Lower leg skin (tissue), 3 donors: ENCODE results near the gene UCP3.

ENCODE experiments used
- POLR2A ChIP-seq, 2 donors: fragments of 450-650 bp; IDR thresholded peaks; one replicate each; pipeline ENCODE4 v1.6.1; 2016 to 2017; ENCODE audit warnings: antibody characterized with exemption in 2 of 2, mild to moderate bottlenecking in 1 of 2, moderate library complexity in 1 of 2
- TF ChIP-seq, protein P1 (sequence below), 3 donors: fragments of 450-650 bp; IDR thresholded peaks; one replicate each; pipeline ENCODE4 v1.5.1; 2016; ENCODE audit warnings: antibody characterized with exemption in 3 of 3, mild to moderate bottlenecking in 3 of 3, moderate library complexity in 2 of 3

DNA sequence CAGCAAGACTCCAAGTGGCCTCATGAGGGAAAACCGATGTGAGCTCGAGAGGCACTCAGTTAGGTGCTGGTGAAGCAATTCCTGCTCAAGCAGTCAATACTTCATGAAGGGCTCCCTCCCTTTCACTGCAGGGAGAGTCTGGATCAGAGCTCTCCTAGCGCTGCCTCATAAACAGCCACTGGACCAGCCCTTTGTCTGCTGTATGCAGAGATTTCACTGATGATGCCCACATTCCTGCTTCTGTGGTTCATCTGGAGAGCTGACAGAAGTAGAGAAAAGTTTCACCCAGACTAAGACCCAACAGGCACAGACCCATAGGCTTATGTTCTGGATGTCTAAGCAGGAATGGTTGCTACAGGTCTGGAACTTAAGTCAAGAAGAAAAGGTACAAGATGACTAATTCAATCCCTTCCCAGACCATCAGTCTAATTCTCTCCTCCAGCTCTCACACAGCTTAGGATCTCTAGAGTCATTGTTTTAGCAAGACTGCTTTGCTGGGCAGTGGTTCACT, 30.3 kb downstream of the UCP3 start:
- no peak for TF ChIP-seq POLR2A (IDR thresholded peaks at IDR 0.05)
- TF ChIP-seq, protein P1, sequence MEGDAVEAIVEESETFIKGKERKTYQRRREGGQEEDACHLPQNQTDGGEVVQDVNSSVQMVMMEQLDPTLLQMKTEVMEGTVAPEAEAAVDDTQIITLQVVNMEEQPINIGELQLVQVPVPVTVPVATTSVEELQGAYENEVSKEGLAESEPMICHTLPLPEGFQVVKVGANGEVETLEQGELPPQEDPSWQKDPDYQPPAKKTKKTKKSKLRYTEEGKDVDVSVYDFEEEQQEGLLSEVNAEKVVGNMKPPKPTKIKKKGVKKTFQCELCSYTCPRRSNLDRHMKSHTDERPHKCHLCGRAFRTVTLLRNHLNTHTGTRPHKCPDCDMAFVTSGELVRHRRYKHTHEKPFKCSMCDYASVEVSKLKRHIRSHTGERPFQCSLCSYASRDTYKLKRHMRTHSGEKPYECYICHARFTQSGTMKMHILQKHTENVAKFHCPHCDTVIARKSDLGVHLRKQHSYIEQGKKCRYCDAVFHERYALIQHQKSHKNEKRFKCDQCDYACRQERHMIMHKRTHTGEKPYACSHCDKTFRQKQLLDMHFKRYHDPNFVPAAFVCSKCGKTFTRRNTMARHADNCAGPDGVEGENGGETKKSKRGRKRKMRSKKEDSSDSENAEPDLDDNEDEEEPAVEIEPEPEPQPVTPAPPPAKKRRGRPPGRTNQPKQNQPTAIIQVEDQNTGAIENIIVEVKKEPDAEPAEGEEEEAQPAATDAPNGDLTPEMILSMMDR (IDR thresholded peaks at IDR 0.05), result no peak
